Myocyte (in vitro differentiated cells): Measurements from ENCODE around the gene SLC25A21. TPM values are rescaled to one million over a fixed set of nuclear protein-coding genes. Genes with fewer than 3 reads are reported as not detected.
A peak's percentile ranks its signal among the peaks of the same experiment; 100 is the strongest.

ENCODE experiments used
- DNase-seq: peaks from one replicate; pipeline ENCODE4 v3.0.0-alpha.2; 2012; ENCODE audit warnings: low read depth
- microRNA-seq: library from miRNA; unstranded; fragments of <30 nt; microRNA quantifications from one replicate; pipeline ENCODE4, GENCODE V29; 2016
- total RNA-seq: library from RNA; depleted of rRNA; stranded (reverse); fragments of >200 nt; gene quantifications from 2 replicates; pipeline ENCODE4 v1.2.3, GENCODE V29; 2014

Gene SLC25A21
- total RNA-seq, 1 donor from 2014 or later: 0.91 TPM

DNA sequence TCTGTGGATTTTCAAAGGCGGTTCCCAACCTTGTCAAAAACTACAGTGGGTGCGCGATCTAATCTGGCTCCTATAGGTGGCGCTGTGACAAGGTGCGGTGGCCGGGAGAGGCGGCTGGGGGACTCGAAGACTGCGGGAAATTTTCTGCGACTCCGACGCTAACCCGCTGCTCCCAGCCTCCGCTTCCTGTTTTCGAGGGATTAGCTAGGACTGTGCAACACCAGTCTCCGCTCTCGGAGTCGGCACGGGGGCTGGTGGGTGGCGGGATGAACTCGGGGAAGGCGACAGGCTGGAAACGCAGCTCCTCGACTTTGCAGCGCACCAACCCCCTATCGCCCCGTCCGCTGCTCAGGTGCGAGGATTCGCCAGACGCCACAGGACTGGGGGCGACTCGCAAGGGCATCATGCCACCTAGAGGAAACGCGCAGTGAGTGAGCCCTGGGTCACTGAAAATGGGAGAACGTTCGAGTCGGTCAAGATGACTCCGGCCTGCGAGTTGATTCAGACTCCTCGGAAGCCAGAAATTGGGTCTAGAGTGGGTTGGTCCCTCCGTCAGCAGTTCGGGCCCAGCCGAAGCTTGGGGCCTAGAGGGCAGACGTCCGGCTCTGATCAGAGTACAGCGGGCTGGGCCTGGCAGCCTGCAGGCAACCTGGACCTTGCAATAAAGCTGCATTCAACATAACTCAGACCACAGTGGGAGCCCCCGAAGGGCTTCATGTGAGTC, 516.3 kb downstream of the SLC25A21 start:
- DNase-seq: no peak

DNA sequence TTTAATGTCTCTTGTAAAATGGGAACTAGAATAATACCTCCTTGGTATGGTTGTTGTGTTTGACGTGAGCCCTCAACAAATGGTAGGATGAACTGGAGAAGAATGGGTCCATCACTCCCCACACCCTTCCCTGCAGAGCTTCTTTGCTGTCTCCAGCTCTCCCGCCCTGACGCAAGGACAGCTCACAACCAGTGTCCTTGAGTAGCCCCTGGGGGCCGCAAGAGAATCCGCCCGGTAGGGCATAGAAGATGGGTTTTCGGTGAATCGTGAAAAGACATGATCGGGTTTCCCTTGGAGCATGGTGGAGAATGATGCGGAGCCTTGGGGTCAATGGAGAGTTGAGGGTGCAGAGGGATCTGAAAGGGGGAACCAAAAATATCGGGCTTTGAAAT, 516.8 kb downstream of the SLC25A21 start:
- no peak for DNase-seq

DNA sequence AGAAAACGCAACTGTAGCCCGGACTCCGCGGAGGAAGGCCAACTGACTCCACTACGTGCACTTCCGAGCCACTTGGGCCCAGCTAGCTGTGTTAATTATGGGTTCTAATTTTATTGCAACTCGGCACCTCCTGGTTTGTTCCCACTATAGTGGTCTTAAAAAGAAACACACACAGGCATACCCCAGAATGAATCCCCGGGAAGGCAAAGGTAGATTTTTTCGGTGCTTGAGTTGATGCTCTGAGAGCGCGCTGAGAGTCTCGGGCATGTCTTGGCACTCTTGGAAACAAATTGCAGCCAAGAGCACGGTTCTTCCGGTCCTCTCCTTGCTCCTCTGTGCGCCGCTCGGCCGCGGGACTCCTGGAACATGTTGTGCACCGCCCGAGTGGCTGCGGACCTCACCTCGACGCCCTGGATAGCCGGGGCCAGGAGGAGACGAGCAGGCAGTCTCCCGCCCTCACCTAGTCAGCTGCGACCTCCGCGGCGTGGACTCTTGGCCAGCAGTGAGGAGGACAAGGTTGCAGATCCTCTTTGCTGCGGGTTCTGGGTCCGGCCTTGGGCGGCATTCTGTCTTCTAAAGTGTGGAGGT, 517.5 kb downstream of the SLC25A21 start:
- DNase-seq: no peak

DNA sequence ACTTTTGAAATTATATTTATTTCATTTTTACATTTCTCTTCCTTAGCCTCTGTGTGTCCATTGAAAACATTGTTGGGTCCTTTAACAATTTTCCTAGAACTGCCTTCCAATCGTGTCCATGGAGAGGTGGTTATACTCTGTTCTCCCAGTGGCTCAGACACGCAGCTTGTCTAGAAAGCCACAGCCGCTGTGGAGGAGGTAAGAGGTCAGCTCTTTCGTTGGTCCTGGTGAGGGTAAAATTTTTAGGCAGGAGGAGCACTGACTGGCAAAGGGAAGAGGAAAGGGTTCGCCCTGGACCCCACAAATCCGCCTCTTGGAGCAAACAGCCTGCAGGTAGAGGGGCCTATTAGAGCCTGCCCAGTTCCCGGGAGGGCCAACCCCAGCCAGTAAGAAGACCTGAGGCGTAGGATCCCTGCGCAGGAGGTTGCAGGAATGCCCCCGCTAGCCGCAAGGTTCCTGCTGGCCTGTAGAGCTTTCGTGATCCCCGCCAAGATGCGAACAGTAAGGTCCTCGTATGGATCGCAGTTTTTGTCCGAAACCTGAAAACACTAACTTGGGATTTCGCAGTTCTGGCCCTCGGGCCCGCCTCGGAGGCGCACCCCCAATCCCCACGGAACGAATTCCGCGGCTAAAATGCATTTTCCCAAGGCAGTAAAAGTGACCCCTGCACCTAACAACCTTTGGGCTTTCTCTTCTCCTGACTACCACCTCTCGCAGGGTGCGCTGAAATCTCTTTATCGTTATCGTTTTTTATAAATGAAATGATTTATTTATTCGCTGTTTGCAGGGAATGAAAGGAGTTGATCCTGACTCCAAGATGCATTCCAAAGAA, 518.2 kb downstream of the SLC25A21 start:
- DNase-seq: no peak

DNA sequence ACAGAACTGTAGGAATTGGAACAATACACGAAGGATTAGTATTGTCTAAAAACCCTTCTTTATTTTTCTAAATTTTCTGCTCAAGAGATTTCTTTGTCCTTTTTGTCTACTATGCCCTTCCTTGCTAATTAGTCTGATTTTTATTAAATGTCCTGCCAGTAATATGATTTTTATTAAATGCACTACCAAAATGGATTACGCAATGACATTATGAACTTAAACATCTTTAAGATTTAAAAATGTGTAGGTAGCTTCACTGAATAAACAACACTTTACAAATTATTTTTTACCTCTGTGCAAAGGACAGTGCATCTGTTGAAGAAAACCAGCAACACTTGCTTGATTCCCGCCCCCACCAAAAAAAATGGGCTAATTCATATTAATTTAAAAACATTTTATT, 519.0 kb downstream of the SLC25A21 start:
- DNase-seq: no peak

DNA sequence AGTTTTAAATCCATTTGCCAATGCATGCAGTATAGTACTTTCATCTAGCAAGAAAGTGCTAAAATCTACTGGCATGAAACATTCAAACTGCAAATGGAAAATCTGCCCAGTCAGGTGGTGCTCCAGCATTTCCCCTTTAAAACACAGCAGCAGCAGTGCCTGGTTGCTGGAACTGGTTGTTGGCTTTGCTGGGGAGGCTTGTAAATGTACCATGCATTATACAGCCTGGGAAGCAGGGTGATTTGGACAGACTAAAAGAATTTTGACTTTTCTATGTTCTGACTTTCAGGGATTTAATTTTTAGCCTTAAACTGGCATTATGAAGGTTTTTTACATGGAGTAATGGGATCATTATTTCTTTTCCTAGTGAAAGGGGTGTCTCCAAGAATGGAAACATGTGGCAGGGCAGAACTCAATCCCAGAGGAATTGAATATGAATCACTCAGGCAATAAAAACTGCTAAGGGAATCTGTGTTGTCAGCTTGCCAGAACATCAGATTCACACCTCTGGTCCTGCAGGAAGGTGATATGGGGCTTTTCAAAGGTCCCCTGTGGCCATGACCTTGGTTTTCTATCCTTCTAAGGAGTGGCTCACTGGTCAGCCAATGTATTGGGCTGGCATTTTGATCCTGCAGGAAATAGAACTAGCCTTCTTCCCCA, 519.7 kb downstream of the SLC25A21 start:
- no peak for DNase-seq

DNA sequence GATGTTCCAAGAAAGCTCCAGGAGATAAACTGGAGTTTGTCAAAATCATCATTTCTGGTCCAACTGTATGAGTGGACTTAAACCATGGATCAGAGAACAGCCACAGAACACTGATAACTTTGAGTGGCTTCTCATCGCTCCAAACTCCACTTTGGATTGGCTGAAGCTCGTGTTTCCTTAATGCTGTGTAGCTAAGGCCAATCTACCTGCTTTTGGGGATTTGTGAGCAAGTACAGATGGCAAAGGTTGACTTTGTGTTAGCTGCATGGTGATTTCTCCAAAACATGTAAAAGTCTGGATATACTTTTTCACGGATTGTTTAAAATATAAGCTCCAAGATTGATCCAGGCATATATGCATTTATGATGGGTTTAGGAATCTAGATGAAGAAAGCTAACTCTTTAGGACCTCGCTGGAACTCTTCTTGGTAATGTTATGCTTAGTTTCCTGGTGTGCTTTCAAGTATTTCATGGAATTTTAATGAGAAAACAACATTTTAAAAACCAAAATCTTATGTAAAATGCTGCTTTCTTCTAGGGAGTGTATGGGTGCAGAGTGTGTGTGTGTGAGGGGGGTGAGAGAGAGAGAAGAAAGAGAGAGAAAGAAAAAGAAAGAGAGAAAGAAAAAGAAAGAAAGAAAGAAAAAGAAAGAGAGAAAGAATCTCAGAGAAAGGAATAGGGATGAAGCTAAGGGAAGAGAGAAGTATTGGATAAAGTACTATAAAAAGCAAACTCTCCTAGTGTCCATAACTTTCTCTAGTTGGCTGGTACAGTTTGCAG, 522.3 kb downstream of the SLC25A21 start:
- DNase-seq: no peak

DNA sequence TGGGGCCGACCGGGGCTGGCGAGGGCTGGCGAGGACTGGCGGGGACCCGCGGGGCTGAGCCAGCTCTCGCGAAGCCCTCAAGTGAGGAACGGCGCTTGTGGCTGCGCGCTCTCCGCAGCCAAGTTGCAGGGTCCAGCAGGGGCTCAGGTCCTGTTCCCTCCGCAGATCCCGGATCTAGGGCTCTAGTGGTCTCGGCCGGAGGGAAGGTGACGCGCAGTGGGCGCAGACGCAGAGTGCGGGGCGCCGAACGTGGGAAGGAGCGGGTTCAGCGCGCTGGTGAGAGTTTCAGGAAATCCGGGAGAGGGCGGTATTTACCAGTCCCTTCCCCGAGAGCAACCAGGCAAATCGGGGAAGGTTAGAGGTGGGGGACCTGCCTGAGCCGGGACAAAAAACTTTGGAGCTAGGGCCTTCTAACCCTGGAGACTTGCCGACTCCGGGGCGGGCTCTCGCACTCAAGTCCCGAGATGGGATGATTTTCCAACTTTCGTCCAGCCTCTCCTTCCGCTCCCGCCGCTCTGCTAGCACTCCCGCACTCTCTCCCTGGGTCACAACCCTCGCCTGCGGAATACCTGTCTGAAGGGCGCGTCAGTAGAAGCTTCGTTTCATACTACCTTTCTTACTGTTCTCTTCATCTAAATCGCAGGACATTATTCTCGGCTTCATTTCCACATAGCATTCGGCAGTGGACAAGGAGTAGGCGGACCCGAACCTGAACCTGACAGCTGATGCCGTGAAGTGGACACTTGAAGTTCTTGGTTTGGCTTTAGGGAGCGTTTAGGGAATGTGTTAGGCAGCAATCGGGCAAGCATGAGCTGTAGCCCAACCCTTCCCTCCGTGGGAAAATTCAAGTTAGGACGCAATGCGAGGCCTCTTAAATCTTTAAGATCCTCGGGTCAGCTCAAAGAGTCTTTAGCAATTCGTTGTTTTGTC, 524.3 kb downstream of the SLC25A21 start:
- peak; percentile 67 for DNase-seq

DNA sequence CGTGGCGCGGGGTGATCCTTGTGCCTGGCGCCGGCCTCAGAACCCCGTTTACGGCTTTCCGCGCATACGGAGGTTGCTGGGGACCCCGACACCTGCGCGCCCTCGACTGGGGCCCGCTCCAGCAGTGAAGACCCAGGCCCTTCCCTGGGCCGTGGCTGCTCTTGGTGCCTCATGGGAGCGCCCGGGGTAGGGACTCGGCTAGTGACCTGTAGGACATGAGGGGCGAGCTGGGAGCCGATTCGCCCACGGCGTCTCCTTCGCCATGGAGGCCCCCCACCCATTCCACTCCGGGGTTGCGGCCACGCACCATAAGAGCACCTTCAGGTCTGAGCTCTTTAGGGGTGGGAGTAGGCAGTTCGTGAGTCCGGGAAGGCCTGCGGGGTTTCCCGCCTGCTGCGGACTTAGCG, 525.0 kb downstream of the SLC25A21 start:
- no peak for DNase-seq

DNA sequence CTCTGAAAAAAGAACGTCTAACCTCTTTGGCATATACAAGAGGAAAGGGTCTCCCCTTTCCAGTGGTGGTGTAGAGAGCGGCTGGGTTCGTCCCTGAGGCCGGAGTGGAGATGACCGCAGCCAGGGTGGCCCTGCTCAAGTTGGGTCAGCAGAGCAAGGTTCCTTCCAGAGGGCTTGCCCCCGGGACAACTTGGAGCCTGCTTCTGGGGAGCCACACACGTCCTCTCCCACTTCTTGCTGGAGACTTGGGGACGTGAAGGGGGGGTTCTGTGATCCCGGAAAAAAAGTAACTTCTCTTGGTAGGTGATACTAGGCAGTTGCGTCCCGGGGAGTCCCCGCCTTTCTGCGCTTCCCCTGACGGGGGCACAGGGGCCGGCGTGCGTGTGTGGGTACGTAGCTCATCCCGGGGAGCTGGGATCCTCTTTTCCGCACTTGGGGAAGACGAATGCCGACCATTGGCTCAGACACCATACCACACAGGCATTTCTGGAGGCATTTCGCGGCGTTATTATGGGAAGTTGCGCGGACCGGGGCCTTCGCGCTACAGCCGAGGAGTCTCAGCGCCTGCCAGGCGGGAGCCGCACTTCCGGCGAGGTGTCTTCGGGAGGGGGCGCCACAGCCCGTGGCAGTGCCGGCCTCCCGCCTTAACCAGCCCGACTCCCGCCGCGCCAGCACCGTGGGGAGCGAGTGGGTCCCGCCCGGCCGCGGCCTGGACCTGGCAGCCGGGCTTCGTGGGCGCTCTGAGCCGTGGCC, 525.6 kb downstream of the SLC25A21 start:
- no peak for DNase-seq

DNA sequence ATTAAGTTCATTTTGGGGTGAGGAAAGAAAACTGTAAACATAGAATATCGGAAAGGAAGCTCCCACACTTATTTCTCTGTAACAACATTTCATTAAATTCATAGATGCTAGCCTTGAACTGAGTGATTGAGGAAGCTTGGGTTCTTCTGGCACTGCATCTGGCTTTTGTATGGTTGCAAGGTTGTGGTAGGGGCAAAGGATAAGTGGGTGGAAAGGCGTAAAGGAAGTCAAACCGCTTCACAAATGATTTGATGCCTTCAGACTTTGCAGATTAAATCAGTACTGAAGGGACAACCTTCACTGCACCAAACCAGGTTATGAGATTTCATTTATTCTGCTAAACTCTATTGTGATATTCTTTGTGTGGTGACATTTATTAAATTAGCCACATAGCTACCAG, 538.8 kb downstream of the SLC25A21 start:
- DNase-seq: no peak

Small RNA genes within 50 kb of the gene (microRNA-seq; reads per million reads assigned to microRNA genes)
- not detected for gene MIR4503

Other genes starting within 250 kb of the SLC25A21 start
- gene MIPOL1, start 25.3 kb upstream of the SLC25A21 start, total RNA-seq: 10.4 and 11.3 TPM in 2 replicates